Measurements from ENCODE around the gene VOPP1.

- no peak for TF ChIP-seq CTCF (IDR thresholded peaks at IDR 0.05)
- no peak for TF ChIP-seq EP300 (IDR thresholded peaks at IDR 0.05)
These were observed 135.8 kb downstream of the VOPP1 start for GRCh38 chr7:55436457-55436856.

Data from ovary (tissue), 3 donors.